HepG2 (cell line): ENCODE measurements around the gene PMIS2. TPM values are rescaled to one million over a fixed set of nuclear protein-coding genes. Genes with fewer than 3 reads are reported as not detected.

Experiments
- ATAC-seq: fragments of 200-7000 bp; cut with Tn5 transposase; 3 replicates; pipeline ENCODE4 v1.9.1; 2020; ENCODE audit warnings: mild to moderate bottlenecking, moderate library complexity
- BruUV-seq: library from RNA; stranded (reverse); fragments of 400-500 nt; replicated peaks from 2 replicates; lab custom pipeline; 2021; lab: Mats Ljungman, UMichigan
- CTCF ChIA-PET: fragments of 300-600 bp; formaldehyde crosslinking; extraction: SDS; loops from one replicate; lab custom pipeline; 2021; ENCODE audit warnings: low total read pairs, inconsistent platforms, low intra/inter-chr PET ratio; lab: Yijun Ruan, JAX
- POLR2A ChIA-PET: fragments of 350-600 bp; sonication (Branson Sonifier 250); formaldehyde crosslinking; loops from one replicate; lab custom pipeline; 2020; ENCODE audit warnings: antibody characterized with exemption, inconsistent platforms; lab: Yijun Ruan, JAX
- DNase-seq: peaks from one replicate; pipeline ENCODE4 v3.0.0-alpha.2; 2015; ENCODE audit warnings: low spot score
- FAIRE-seq: peaks from 3 replicates; lab custom pipeline; 2011; peaks lifted over from hg19 to GRCh38; lab: Jason Lieb, UNC
- H2AFZ ChIP-seq: one replicate; pipeline ENCODE4 v1.6.1; 2011; ENCODE audit warnings: low read length, inconsistent platforms
- H3K27ac ChIP-seq: fragments of 300-600 bp; 3 replicates; pipeline ENCODE4 v1.8.0; 2011; ENCODE audit warnings: mixed run types, mild to moderate bottlenecking, mixed read lengths, low read length, inconsistent platforms; ENCODE audit not compliant: insufficient read depth; ENCODE audit errors: extremely low read length
- H3K27me3 ChIP-seq, 2 experiments: fragments of 200-600 bp in 1 of 2; 2 replicates in 1 of 2; 3 replicates in 1 of 2; pipeline versions ENCODE4 v1.6.0 to v1.8.0; 2011; ENCODE audit warnings: low read length in 2 of 2, mild to moderate bottlenecking in 2 of 2, moderate library complexity in 2 of 2, inconsistent platforms in 1 of 2; ENCODE audit not compliant: insufficient read depth in 2 of 2, control insufficient read depth in 1 of 2
- H3K36me3 ChIP-seq, 2 experiments: fragments of 200-600 bp in 1 of 2; replicated peaks in 1 of 2; 2 replicates in 1 of 2; 3 replicates in 1 of 2; pipeline versions ENCODE4 v1.5.1 to v1.8.0; 2011; ENCODE audit warnings: low read length in 2 of 2, inconsistent platforms in 1 of 2; ENCODE audit not compliant: insufficient read depth in 2 of 2, control insufficient read depth in 1 of 2
- H3K4me1 ChIP-seq: 2 replicates; pipeline ENCODE4 v1.5.1; 2012; ENCODE audit warnings: low read length, inconsistent platforms; ENCODE audit not compliant: insufficient read depth
- H3K4me2 ChIP-seq: 2 replicates; pipeline ENCODE4 v1.6.0; 2011; ENCODE audit warnings: low read depth, low read length, inconsistent platforms
- H3K4me3 ChIP-seq, 3 experiments: fragments of 200-600 bp in 1 of 3; sonication (generic), shearing (Covaris generic) in 1 of 3; replicated peaks in 1 of 3; 2 replicates each; pipeline ENCODE4 v1.5.1; 2011 to 2016; ENCODE audit warnings: low read length in 3 of 3, inconsistent platforms in 2 of 3, low read depth in 2 of 3, mild to moderate bottlenecking in 2 of 3, control low read depth in 1 of 3, mixed read lengths in 1 of 3; ENCODE audit not compliant: insufficient read depth in 1 of 3
- H3K79me2 ChIP-seq: one replicate; pipeline ENCODE4 v1.6.1; 2011; ENCODE audit warnings: low read length, inconsistent platforms; ENCODE audit not compliant: insufficient read depth
- H3K9ac ChIP-seq: 2 replicates; pipeline ENCODE4 v1.6.0; 2011; ENCODE audit warnings: mild to moderate bottlenecking, low read depth, low read length, inconsistent platforms; ENCODE audit not compliant: insufficient read depth
- H3K9me3 ChIP-seq: 2 replicates; pipeline ENCODE4 v1.5.1; 2012; ENCODE audit warnings: mild to moderate bottlenecking, low read length
- H4K20me1 ChIP-seq: 2 replicates; pipeline ENCODE4 v1.6.0; 2011; ENCODE audit warnings: inconsistent platforms, mild to moderate bottlenecking, low read length, moderate library complexity; ENCODE audit not compliant: insufficient read depth
- ARNTL ChIP-seq: sonication (generic); formaldehyde crosslinking; IDR thresholded peaks from 2 replicates; pipeline ENCODE4 v1.4.0; 2020; ENCODE audit warnings: mild to moderate bottlenecking, missing genetic modification reagents
- ATF5 ChIP-seq: sonication (generic); formaldehyde crosslinking; IDR thresholded peaks from 2 replicates; pipeline ENCODE4 v1.4.0; 2020; ENCODE audit warnings: mild to moderate bottlenecking, low read depth, missing genetic modification reagents
- BRD4 ChIP-seq: sonication (generic); formaldehyde crosslinking; IDR thresholded peaks from 2 replicates; pipeline ENCODE4 v1.4.0; 2020; ENCODE audit warnings: missing genetic modification reagents
- ERF ChIP-seq: IDR thresholded peaks from 2 replicates; pipeline ENCODE4 v1.6.1; 2018; ENCODE audit warnings: missing biosample characterization, missing genetic modification reagents
- GATAD1 ChIP-seq: IDR thresholded peaks from 2 replicates; pipeline ENCODE4 v1.6.1; 2016; ENCODE audit warnings: missing genetic modification reagents, missing compliant biosample characterization
- GRHL1 ChIP-seq: sonication (generic); formaldehyde crosslinking; conservative IDR thresholded peaks from 2 replicates; pipeline ENCODE4 v1.8.0; 2022; ENCODE audit warnings: missing genetic modification reagents
- HNRNPL ChIP-seq: fragments of 200-400 bp; formaldehyde crosslinking; IDR thresholded peaks from 2 replicates; pipeline ENCODE4 v1.6.1; 2017; ENCODE audit warnings: mild to moderate bottlenecking, low read depth, low read length
- NR1H2 ChIP-seq: sonication (generic); formaldehyde crosslinking; IDR thresholded peaks from 2 replicates; pipeline ENCODE4 v1.8.1; 2022; ENCODE audit warnings: low read depth, missing genetic modification reagents, borderline replicate concordance
- PHF8 ChIP-seq: sonication (generic); formaldehyde crosslinking; IDR thresholded peaks from 2 replicates; pipeline ENCODE4 v1.5.0; 2020; ENCODE audit warnings: missing genetic modification reagents
- POLR2AphosphoS2 ChIP-seq: IDR thresholded peaks from 2 replicates; pipeline ENCODE4 v1.6.1; 2011; ENCODE audit warnings: low read depth, low read length, improper control_type of control experiment
- RAD21 ChIP-seq: fragments of 450-650 bp; formaldehyde crosslinking; IDR thresholded peaks from 2 replicates; pipeline ENCODE4 v1.5.0; 2020; ENCODE audit warnings: mild to moderate bottlenecking
- SMAD9 ChIP-seq: sonication (generic); formaldehyde crosslinking; IDR thresholded peaks from 2 replicates; pipeline ENCODE4 v1.5.1; 2020; ENCODE audit warnings: mild to moderate bottlenecking, missing genetic modification reagents
- SP140L ChIP-seq: sonication (generic); formaldehyde crosslinking; IDR thresholded peaks from 2 replicates; pipeline ENCODE4 v1.4.0; 2020; ENCODE audit warnings: missing genetic modification reagents, borderline replicate concordance
- TBX3 ChIP-seq: fragments of 450-650 bp; IDR thresholded peaks from 2 replicates; pipeline ENCODE4 v1.6.1; 2017; ENCODE audit warnings: antibody characterized with exemption, mild to moderate bottlenecking, inconsistent platforms, borderline replicate concordance
- THYN1 ChIP-seq: sonication (generic); formaldehyde crosslinking; IDR thresholded peaks from 2 replicates; pipeline ENCODE4 v1.8.1; 2023; ENCODE audit warnings: low read depth, mild to moderate bottlenecking, moderate library complexity, missing genetic modification reagents, borderline replicate concordance
- ZBTB38 ChIP-seq: sonication (generic); formaldehyde crosslinking; IDR thresholded peaks from 2 replicates; pipeline ENCODE4 v1.5.1; 2020; ENCODE audit warnings: mild to moderate bottlenecking, missing genetic modification reagents
- ZHX1 ChIP-seq: sonication (generic); formaldehyde crosslinking; IDR thresholded peaks from 2 replicates; pipeline ENCODE4 v1.8.1; 2022; ENCODE audit warnings: low read depth, mild to moderate bottlenecking, missing genetic modification reagents
- ZNF329 ChIP-seq: sonication (generic); formaldehyde crosslinking; IDR thresholded peaks from 2 replicates; pipeline ENCODE4 v1.9.0; 2021; ENCODE audit warnings: low read depth, mild to moderate bottlenecking, missing genetic modification reagents
- ZNF382 ChIP-seq: sonication (generic); formaldehyde crosslinking; IDR thresholded peaks from 2 replicates; pipeline ENCODE4 v1.5.0; 2020; ENCODE audit warnings: missing genetic modification reagents, mild to moderate bottlenecking, borderline replicate concordance
- ZNF569 ChIP-seq: sonication (generic); formaldehyde crosslinking; IDR thresholded peaks from 2 replicates; pipeline ENCODE4 v1.5.0; 2020; ENCODE audit warnings: mild to moderate bottlenecking, missing genetic modification reagents, moderate library complexity, borderline replicate concordance
- ZNF747 ChIP-seq: sonication (generic); formaldehyde crosslinking; IDR thresholded peaks from 2 replicates; pipeline ENCODE4 v1.8.1; 2023; ENCODE audit warnings: missing genetic modification reagents, mild to moderate bottlenecking, borderline replicate concordance
- ZNF792 ChIP-seq: IDR thresholded peaks from 2 replicates; pipeline ENCODE4 v1.6.1; 2016
- WGBS: methylation state at CpG from one replicate; pipeline ENCODE4 v1.1.6; 2017; ENCODE audit warnings: low lambda C conversion rate; 5-methylcytosine and 5-hydroxymethylcytosine counted together
- in situ Hi-C: cut with HindIII; loops from 2 replicates; pipeline ENCODE4 v1.10.0; 2017; ENCODE audit warnings: low pct_unique_long_range_greater_than_20kb; ENCODE audit not compliant: extremely low pct_ligation_motif_present
- intact Hi-C: fragments of 100-400 bp; cut with micrococcal nuclease; formaldehyde crosslinking; loops from one replicate; pipeline ENCODE4 v1.10.0; 2022; ENCODE audit not compliant: unreplicated experiment
- polyA plus RNA-seq, 8 experiments: library from polyadenylated mRNA; depleted of rRNA in 3 of 8; stranded (reverse) in 7 of 8; unstranded in 1 of 8; fragments of >200 nt; fragmentation: Illumina TruSeq in 4 of 8; extraction: Trizol in 4 of 8; gene quantifications; 2 replicates each; pipeline versions ENCODE4 v1.2.1 to v1.2.3, GENCODE V29; 2011 to 2016; ENCODE audit warnings: low read depth in 4 of 8, missing spikeins in 1 of 8, mixed read lengths in 1 of 8; ENCODE audit not compliant: insufficient read depth in 1 of 8
- total RNA-seq, 5 experiments: library from RNA; depleted of rRNA; stranded (reverse); fragments of >200 nt; fragmentation: Illumina TruSeq; extraction: Trizol; gene quantifications; 2 replicates each; pipeline ENCODE4 v1.2.3, GENCODE V29; 2016; ENCODE audit warnings: low read depth in 1 of 5

Gene PMIS2
- total and polyA plus RNA-seq, 2 of the 13 experiments (the other 11 are each of a cell fraction or from before 2014, with no cell fraction given) = not detected

- Histone ChIP-seq H3K4me1 (peaks cover 55% of the 10 kb centered on the region), H3K36me3 (no peaks in the 10 kb centered on the region), H3K27me3 (no peaks in the 10 kb centered on the region), H3K9ac (no peak overlapping the region), H3K27ac (peak overlapping the region; percentile 5), H4K20me1 (no peaks in the 10 kb centered on the region), H2AFZ (no peak overlapping the region), H3K9me3 (no peaks in the 10 kb centered on the region), H3K4me3 (no peak overlapping the region), H3K79me2 (no peaks in the 10 kb centered on the region), H3K4me2 (peak overlapping the region; percentile 28)
- CTCF ChIA-PET = no interaction called here
- BruUV-seq = no TSS peak
- in situ Hi-C loops (no loop called here), intact Hi-C loops (no loop called here)
- FAIRE-seq (peak; percentile 87), ATAC-seq (peak; percentile 91), DNase-seq (peak; percentile 91)
- 3% methylated on average over 4 of the region's 5 CpGs for WGBS
- POLR2A ChIA-PET = no interaction called here
- TF ChIP-seq GRHL1 (CRISPR knock-in tag) = no peak
- TF ChIP-seq TBX3 = no peak
- no peak for TF ChIP-seq THYN1 (CRISPR knock-in tag)
- TF ChIP-seq ZNF747 (CRISPR knock-in tag) = 0 out of 2 replicates have a peak, but pooled peaks have one; percentile 42
- no peak for TF ChIP-seq ZNF329 (CRISPR knock-in tag)
- TF ChIP-seq ATF5 = no peak
- no peak for TF ChIP-seq ZBTB38 (CRISPR knock-in tag)
- TF ChIP-seq SP140L = no peak
- TF ChIP-seq HNRNPL = peak; percentile 97
- peak; percentile 37; the same call in 1 of the 2 replicates for TF ChIP-seq GATAD1 (CRISPR knock-in tag)
- no peak for TF ChIP-seq ZNF569
- TF ChIP-seq ZNF382 (CRISPR knock-in tag) = no peak
- no peak for TF ChIP-seq BRD4
- TF ChIP-seq PHF8 (CRISPR knock-in tag) = peak; percentile 32; the same call in 1 of the 2 replicates
- no peak for TF ChIP-seq RAD21 (CRISPR knock-in tag)
- TF ChIP-seq NR1H2 (CRISPR knock-in tag) = no peak
- TF ChIP-seq SMAD9 (CRISPR knock-in tag) = no peak
- TF ChIP-seq ERF (CRISPR knock-in tag) = peak; percentile 47; the same call in 1 of the 2 replicates
- TF ChIP-seq ARNTL (CRISPR knock-in tag) = 0 out of 2 replicates have a peak, but pooled peaks have one; percentile 34
- no peak for TF ChIP-seq ZHX1 (CRISPR knock-in tag)
- no peak for TF ChIP-seq POLR2AphosphoS2
- peak; percentile 65; the same call in 1 of the 2 replicates for TF ChIP-seq ZNF792 (CRISPR knock-in tag)
These were observed 16.6 kb upstream of the PMIS2 start for GRCh38 chr19:35569281-35569781.
